EL (cell line): ENCODE measurements around the gene PTX3.

Experiments
- DNase-seq: peaks from one replicate; pipeline ENCODE4 v3.0.0-alpha.2; 2016

PTX3 gene

DNA sequence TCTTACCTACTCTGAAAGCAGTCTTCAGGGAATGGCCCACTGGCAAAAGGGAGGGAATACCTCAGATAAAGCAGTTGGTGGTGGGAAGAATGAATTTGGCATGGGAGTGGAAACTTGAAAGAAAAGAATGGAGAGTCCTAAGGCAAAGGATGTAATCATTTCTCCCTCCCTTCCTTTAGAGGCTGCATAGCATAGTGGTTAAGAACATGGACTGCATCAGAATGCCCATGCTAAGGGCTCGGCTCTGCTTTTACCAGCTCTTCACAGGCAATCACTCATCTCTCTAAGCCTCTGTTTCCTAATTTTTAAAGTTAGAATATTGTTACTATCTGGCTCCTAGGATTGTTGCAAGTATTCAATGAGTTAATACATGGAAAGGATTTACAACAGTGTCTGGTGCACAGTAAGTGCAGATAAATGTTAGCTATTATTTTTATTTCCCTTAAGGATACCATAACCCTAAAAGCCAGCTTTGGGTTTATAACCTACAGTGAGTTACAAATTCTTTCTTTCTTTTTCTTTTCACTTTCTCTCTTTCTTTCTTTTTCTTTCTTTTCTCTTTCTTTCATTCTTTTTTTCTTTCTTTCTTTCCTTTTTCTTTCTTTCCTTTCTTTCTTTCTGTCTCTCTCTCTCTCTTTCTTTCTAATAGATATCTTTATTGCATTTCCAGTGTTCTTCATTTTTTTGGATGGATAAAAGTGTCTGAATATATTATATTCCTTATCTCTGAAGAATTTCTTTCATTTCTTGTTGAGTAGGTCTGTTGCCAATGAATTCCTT is 43.0 kb downstream of the PTX3 start:
- no peak for DNase-seq

- DNase-seq, result no peak
Measured at GRCh38 chr3:157487339-157487738, 50.7 kb downstream of the PTX3 start.

DNA sequence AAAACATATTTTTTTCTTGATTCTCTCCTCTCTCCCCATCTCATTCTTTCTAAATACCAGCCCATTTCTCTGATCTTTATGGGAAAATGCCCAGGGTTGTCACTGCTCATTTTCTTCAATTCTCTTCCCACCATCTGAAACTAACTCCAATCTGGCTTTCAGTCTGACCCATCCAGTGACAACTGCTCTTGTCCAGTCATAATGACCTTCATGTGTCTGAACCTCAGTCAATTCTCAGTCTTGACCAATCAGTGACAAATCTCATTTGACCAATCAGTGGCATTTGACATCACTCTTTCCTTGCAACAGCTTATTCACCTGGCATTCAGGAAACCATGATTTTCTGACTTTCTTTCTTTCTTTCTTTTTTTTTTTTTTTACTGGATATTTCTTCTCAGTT is 51.5 kb downstream of the PTX3 start:
- DNase-seq, result no peak

DNA sequence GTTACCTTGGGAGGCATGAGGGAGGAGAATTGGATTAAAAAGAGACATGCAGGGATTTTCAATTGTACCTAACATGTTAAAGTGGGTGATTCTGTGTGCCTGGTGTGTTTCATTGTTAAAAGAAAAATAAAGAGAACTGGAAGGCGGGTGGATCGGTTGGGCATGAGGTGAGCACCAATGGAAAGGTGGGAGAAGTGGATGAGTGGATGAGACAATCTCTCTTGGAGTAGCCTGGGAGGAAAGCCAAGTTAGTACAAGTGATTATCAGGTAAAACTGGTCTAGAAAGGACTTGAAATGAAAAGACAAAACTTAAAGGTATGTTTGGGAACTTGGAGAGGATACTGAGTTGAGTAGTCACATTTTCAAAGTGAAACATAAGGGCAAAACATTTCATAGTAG is 54.5 kb downstream of the PTX3 start:
- no peak for DNase-seq
